Measurements from ENCODE around the gene IYD.

Gene IYD

GRCh38 chr6:150395388-150396009, 26.7 kb downstream of the IYD start:
- peak; percentile 94 for DNase-seq

- DNase-seq = no peak
These were observed 34.8 kb downstream of the IYD start for GRCh38 chr6:150403458-150404246.

GRCh38 chr6:150406948-150407347, 38.1 kb downstream of the IYD start:
- DNase-seq = no peak

GRCh38 chr6:150408842-150409241, 40.0 kb downstream of the IYD start:
- no peak for DNase-seq

GRCh38 chr6:150409576-150410066, 40.8 kb downstream of the IYD start:
- peak; percentile 95 for DNase-seq

- DNase-seq = no peak
These were observed 41.6 kb downstream of the IYD start for GRCh38 chr6:150410399-150410798.

GRCh38 chr6:150410906-150411305, 42.1 kb downstream of the IYD start:
- DNase-seq = no peak

GRCh38 chr6:150412221-150412620, 43.4 kb downstream of the IYD start:
- no peak for DNase-seq

- no peak for DNase-seq
These were observed 44.4 kb downstream of the IYD start for GRCh38 chr6:150413198-150413597.

GRCh38 chr6:150413781-150414281, 45.0 kb downstream of the IYD start:
- DNase-seq = peak; percentile 19

GRCh38 chr6:150416128-150416527, 47.3 kb downstream of the IYD start:
- DNase-seq = no peak

- no peak for DNase-seq
These were observed 48.4 kb downstream of the IYD start for GRCh38 chr6:150417250-150417649.

GRCh38 chr6:150417899-150418826, 49.4 kb downstream of the IYD start:
- peak; percentile 84 for DNase-seq

- peak; percentile 84 for DNase-seq
These were observed 50.2 kb downstream of the IYD start for GRCh38 chr6:150418827-150419594.

- no peak for DNase-seq
These were observed 51.6 kb downstream of the IYD start for GRCh38 chr6:150420428-150420827.

GRCh38 chr6:150420926-150421325, 52.1 kb downstream of the IYD start:
- no peak for DNase-seq

- DNase-seq = no peak
These were observed 56.7 kb downstream of the IYD start for GRCh38 chr6:150425508-150425907.

- no peak for DNase-seq
These were observed 57.4 kb downstream of the IYD start for GRCh38 chr6:150426198-150426597.

- no peak for DNase-seq
These were observed 58.3 kb downstream of the IYD start for GRCh38 chr6:150427037-150427602.

- DNase-seq = no peak
These were observed 59.0 kb downstream of the IYD start for GRCh38 chr6:150427843-150428242.

GRCh38 chr6:150430815-150431214, 62.0 kb downstream of the IYD start:
- no peak for DNase-seq

- no peak for DNase-seq
These were observed 66.5 kb downstream of the IYD start for GRCh38 chr6:150435360-150435759.

Data from NCI-H146 (cell line).